GM19239 (cell line): ENCODE results near the gene C1orf53.
"Not testable (repeated sequence)": the region's sequence is repeated elsewhere in the genome, so short reads cannot be mapped to it uniquely, and the experiment has no call there.

Source experiments
- DNase-seq: peaks from one replicate; pipeline ENCODE4 v3.0.0; 2011; ENCODE audit warnings: low spot score; ENCODE audit not compliant: insufficient read length
- FAIRE-seq: peaks from 2 replicates; lab custom pipeline; 2011; peaks lifted over from hg19 to GRCh38; lab: Jason Lieb, UNC

The C1orf53 gene

DNA sequence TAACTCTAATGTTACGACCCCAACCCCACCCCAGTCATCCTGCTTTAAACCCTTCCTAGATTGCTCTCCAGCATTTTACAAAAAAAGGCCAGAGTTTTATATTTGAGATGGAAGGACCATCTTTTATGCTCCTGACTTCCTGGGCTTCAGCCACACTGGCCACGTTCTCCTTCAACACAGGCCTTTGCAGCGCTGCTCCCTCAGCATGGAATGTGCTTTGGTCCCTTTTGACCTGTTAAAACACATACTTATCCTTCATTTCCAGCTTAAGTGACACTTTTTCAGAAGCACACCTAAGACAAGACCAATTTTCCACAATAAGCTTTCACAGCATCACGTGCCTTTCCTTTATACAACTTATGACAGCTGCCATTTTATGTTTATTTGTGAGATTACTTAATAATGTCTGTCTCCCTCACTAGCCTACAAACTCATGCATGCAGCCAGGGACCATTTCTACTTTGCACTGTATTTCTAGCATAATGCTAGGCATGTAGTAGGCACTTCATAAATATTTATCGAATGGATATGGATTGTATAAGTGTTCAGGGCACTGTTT lies 49.3 kb downstream of the C1orf53 start:
- no peak for DNase-seq
- FAIRE-seq: no peak

DNA sequence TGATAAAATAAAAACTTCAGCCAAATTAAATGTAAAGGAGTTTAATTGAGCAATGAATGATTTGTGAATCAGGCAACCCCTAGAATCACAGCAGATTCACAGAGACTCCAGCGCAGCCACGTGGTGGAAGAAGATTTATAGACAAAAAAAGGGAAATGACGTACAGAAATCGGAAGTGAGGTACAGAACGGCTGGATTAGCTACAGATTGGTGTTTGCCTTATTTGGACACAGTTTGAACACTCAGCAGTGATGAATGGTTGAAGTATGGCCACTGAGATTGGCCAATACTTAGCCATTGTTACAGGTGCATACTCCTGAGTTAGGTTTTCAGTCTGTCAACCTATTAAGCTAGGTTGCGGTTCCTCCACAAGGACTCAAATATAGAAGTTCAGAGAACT lies 51.0 kb downstream of the C1orf53 start:
- DNase-seq: not testable (repeated sequence)

DNA sequence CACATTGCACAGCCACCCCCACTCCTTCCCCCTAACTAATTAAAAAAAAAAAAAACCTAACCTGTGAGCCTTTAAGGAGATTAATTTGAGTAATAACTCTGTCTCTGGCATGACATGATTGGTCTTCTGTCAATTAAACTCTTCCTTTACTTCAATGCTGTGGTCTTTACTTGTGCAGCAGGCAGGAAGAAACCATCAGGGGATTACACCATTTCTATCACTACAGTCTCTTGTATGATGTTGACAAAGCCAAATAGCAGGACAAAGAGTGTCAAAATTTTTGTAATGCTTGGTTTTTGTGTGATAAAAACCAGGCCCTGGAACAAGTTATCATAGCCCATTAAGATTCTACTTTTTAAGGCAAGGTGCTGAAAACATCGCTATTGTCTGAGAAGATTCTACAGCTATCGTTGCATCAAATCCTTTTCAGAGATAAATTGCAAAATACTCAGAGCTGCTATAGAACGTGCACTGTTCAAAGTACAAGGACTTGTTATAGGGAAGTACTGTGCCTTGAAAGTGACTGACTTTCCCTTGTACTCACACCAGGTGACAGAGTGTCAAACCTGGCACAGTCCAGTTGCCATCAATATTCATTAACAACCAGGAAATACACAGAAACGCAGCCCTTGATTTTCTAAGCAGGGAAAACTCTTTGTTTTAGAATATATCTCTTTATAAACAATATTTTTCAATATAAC lies 52.4 kb downstream of the C1orf53 start:
- DNase-seq (no peak), FAIRE-seq (no peak)

More for the DNA sequence above, 51.0 kb downstream of the C1orf53 start:
- FAIRE-seq: not testable (repeated sequence)

DNA sequence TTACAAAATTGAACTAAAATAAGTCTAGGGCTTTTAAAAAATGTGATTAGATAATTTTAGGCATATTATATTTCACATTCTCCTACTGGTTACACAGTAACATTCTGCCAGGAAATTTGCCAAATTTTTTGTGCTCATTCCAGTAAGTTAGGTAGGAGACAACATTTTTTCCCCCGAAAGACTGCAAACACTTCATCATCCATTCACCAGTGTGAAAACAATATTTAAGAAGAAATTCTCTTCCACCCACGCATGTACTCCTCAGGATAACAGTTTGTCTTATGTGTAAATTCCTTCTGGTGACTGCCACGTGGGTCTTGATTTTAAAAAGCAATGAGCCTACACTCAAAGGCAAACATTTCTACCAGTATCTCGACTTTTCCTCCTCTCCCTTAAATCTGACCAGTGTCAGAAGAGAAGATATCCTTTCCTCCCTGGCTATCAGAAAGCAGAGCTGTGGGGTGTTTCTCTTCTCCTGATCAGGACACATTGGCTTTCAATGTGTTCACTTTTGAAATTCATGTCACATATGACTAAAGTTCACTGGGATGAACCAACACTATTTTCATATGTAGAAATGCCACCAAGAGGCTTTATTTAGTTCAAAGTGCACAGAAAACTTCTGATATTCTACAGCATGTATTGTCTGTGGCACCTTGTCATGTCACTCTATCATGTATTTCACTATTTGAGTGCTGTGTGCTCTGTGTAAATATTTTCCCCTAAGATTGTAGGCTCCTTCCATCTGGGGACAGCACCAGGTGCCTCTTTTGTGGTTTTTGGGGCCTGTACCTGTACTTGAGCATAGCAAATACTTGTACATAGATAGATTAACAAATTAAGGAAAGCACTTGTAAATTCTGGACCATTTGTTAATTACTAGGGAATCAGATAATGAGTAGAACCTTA lies 53.3 kb downstream of the C1orf53 start:
- FAIRE-seq (no peak), DNase-seq (no peak)
